Calu3 (cell line): Measurements from ENCODE around the gene IL2. TPM values are rescaled to one million over a fixed set of nuclear protein-coding genes. Genes with fewer than 3 reads are reported as not detected.

Experiments
- BruUV-seq: library from RNA; stranded (reverse); fragments of 400-500 nt; replicated peaks from 2 replicates; lab custom pipeline; 2021; lab: Mats Ljungman, UMichigan
- CTCF ChIA-PET: fragments of 300-600 bp; sonication (Branson Sonifier 250); formaldehyde crosslinking; loops from one replicate; lab custom pipeline; 2022; ENCODE audit warnings: antibody characterized with exemption; lab: Charles Lee
- DNase-seq: peaks from one replicate; pipeline ENCODE4 v3.0.0; 2022
- H3K27ac Mint-ChIP-seq: one replicate; pipeline ENCODE4 v1.8.0; 2022; ENCODE audit warnings: mixed read lengths; ENCODE audit not compliant: unreplicated experiment
- H3K27me3 Mint-ChIP-seq: one replicate; pipeline ENCODE4 v1.8.0; 2022; ENCODE audit warnings: mixed read lengths; ENCODE audit not compliant: unreplicated experiment
- H3K36me3 Mint-ChIP-seq: one replicate; pipeline ENCODE4 v1.8.0; 2022; ENCODE audit warnings: mild to moderate bottlenecking, moderate library complexity, mixed read lengths; ENCODE audit not compliant: insufficient read depth, unreplicated experiment
- H3K4me1 Mint-ChIP-seq: one replicate; pipeline ENCODE4 v1.8.0; 2022; ENCODE audit warnings: mild to moderate bottlenecking, low read depth, mixed read lengths; ENCODE audit not compliant: unreplicated experiment
- H3K4me3 Mint-ChIP-seq: one replicate; pipeline ENCODE4 v1.8.0; 2022; ENCODE audit warnings: mild to moderate bottlenecking, low read depth, moderate library complexity, mixed read lengths; ENCODE audit not compliant: unreplicated experiment
- H3K9me3 Mint-ChIP-seq: one replicate; pipeline ENCODE4 v1.8.0; 2022; ENCODE audit warnings: low read depth, mixed read lengths; ENCODE audit not compliant: unreplicated experiment
- CTCF ChIP-seq: fragments of 200-600 bp; IDR thresholded peaks from one replicate; pipeline ENCODE4 v1.8.0; 2022; ENCODE audit warnings: antibody characterized with exemption; ENCODE audit not compliant: unreplicated experiment
- intact Hi-C: fragments of 100-400 bp; cut with micrococcal nuclease; formaldehyde crosslinking; loops from one replicate; pipeline ENCODE4 v1.10.0; 2022; ENCODE audit not compliant: unreplicated experiment
- total RNA-seq: library from RNA; stranded (reverse); gene quantifications from 2 replicates; pipeline ENCODE4 v1.2.3, GENCODE V29; 2022

IL2 gene
- total RNA-seq, 1 experiment from 2014 or later = not detected

- Mint-ChIP-seq H3K9me3 (no peaks in the 10 kb centered on the region), H3K36me3 (no peaks in the 10 kb centered on the region), H3K4me1 (no peaks in the 10 kb centered on the region), H3K4me3 (no peak overlapping the region), H3K27ac (no peak overlapping the region), H3K27me3 (no peaks in the 10 kb centered on the region)
- CTCF ChIA-PET = no interaction called here
- DNase-seq = no peak
- no TSS peak for BruUV-seq
- intact Hi-C loops = no loop called here
- TF ChIP-seq CTCF = no peak
Observed at GRCh38 chr4:122431351-122431750, 25.2 kb downstream of the IL2 start.

GRCh38 chr4:122423246-122423645 lies 33.3 kb downstream of the IL2 start:
- DNase-seq = no peak
- intact Hi-C loops = no loop called here
- BruUV-seq = no TSS peak
- Mint-ChIP-seq H3K27ac (no peak overlapping the region), H3K4me3 (no peak overlapping the region), H3K9me3 (no peaks in the 10 kb centered on the region), H3K36me3 (no peaks in the 10 kb centered on the region), H3K27me3 (no peaks in the 10 kb centered on the region), H3K4me1 (no peaks in the 10 kb centered on the region)
- no peak for TF ChIP-seq CTCF
- CTCF ChIA-PET = no interaction called here

GRCh38 chr4:122412547-122412946 lies 44.0 kb downstream of the IL2 start:
- Mint-ChIP-seq H3K27ac (no peak overlapping the region), H3K4me1 (no peaks in the 10 kb centered on the region), H3K4me3 (no peak overlapping the region), H3K36me3 (no peaks in the 10 kb centered on the region), H3K9me3 (no peaks in the 10 kb centered on the region), H3K27me3 (no peaks in the 10 kb centered on the region)
- CTCF ChIA-PET = no interaction called here
- TF ChIP-seq CTCF = no peak
- intact Hi-C loops = no loop called here
- DNase-seq = no peak
- BruUV-seq = no TSS peak

GRCh38 chr4:122403861-122404260 lies 52.7 kb downstream of the IL2 start:
- TF ChIP-seq CTCF = no peak
- CTCF ChIA-PET = no interaction called here
- H3K4me1 Mint-ChIP-seq = no peaks in the 10 kb centered on the region
- H3K9me3 Mint-ChIP-seq = no peaks in the 10 kb centered on the region
- no peaks in the 10 kb centered on the region for H3K27me3 Mint-ChIP-seq
- intact Hi-C loops = no loop called here
- DNase-seq = no peak
- H3K36me3 Mint-ChIP-seq = no peaks in the 10 kb centered on the region
- BruUV-seq = no TSS peak
- no peak overlapping the region for H3K4me3 Mint-ChIP-seq
- H3K27ac Mint-ChIP-seq = no peak overlapping the region

Other genes starting within 250 kb of the IL2 start
- gene ADAD1, start 77.7 kb downstream of the IL2 start, total RNA-seq = not detected in 2 replicates
- not detected in 2 replicates for gene IL21, start 164.3 kb upstream of the IL2 start, total RNA-seq